ENCODE data around the gene PTAFR. TPM values are rescaled to one million over a fixed set of nuclear protein-coding genes. Genes with fewer than 3 reads are reported as not detected.

Gene PTAFR
- total and polyA plus RNA-seq, 2 of the 4 experiments (the other 2 are of a cell fraction) = 0.17 to 0.18 TPM

- H2BK20ac ChIP-seq (ENCODE audit: low read depth, low read length) = no peak overlapping the region
- DNase-seq (no peak), ATAC-seq (ENCODE audit: low read depth) (no peak)
- no peak overlapping the region for H3K27ac ChIP-seq (ENCODE audit: insufficient read depth, low read length)
- H3K23ac ChIP-seq (ENCODE audit: low read depth, low read length) = no peak overlapping the region
- no TSS peak for BruUV-seq (replicated peaks)
- H2BK5ac ChIP-seq (ENCODE audit: low read depth, low read length, poor library complexity, severe bottlenecking) = no peak overlapping the region
- intact Hi-C loops (cut with micrococcal nuclease) = no loop called here
- in situ Hi-C loops (cut with MboI; ENCODE audit: low sequenced_read_pairs) = no loop called here
- H3K4me1 ChIP-seq (ENCODE audit: control insufficient read depth, insufficient read depth, low read length) = peaks cover 4% of the 10 kb centered on the region
- H2AK5ac ChIP-seq (ENCODE audit: low read depth, low read length) = no peak overlapping the region
- no CpG with 5 or more reads among the region's 1 CpG for WGBS, 2 experiments (ENCODE audit: extremely low coverage in 2 of 2, insufficient read length in 1 of 2)
- ChIA-PET POLR2A (ENCODE audit: unreplicated experiment) (no interaction called here), CTCF (interaction anchor here (0.7 kb wide), 1 partner anchor 13 kb away, joined by 3 read pairs; no protein-coding TSS in a partner anchor)
- no peaks in the 10 kb centered on the region for H3K9me3 ChIP-seq (ENCODE audit: control insufficient read depth, insufficient read depth, low read length)
- no peaks in the 10 kb centered on the region for H4K20me1 ChIP-seq (ENCODE audit: insufficient read depth, low read length)
- no peak overlapping the region for H2BK120ac ChIP-seq (ENCODE audit: low read depth, low read length)
- H3K4me2 ChIP-seq (ENCODE audit: low read depth, low read length) = no peak overlapping the region
- H3K9ac ChIP-seq (ENCODE audit: low read depth, low read length) = no peak overlapping the region
- dilution Hi-C loops (cut with HindIII; ENCODE audit: low sequenced_read_pairs, unreplicated experiment) = no loop called here
- H3K36me3 ChIP-seq (ENCODE audit: control insufficient read depth, insufficient read depth, low read length) = peaks cover 24% of the 10 kb centered on the region
- no peak overlapping the region for H4K91ac ChIP-seq (ENCODE audit: insufficient read depth, low read depth, low read length)
- no peaks in the 10 kb centered on the region for H3K27me3 ChIP-seq (ENCODE audit: control insufficient read depth, insufficient read depth, low read length)
- no peak overlapping the region for H3K4ac ChIP-seq (ENCODE audit: low read depth, low read length)
- peaks cover 8% of the 10 kb centered on the region for H3K9me1 ChIP-seq (ENCODE audit: insufficient read depth, low read length)
- no peak overlapping the region for H3K14ac ChIP-seq (replicated peaks; ENCODE audit: low read depth, low read length)
- no peak overlapping the region for H2AK9ac ChIP-seq (replicated peaks; ENCODE audit: low read depth, low read length, poor library complexity)
- H3K56ac ChIP-seq (ENCODE audit: extremely low read depth, insufficient read depth, low read length) = no peak overlapping the region
- no peak overlapping the region for H3K18ac ChIP-seq (ENCODE audit: low read depth, low read length)
- no peak overlapping the region for H2BK15ac ChIP-seq (ENCODE audit: low read depth, low read length)
- H2AFZ ChIP-seq (replicated peaks; ENCODE audit: low read length, poor library complexity) = no peak overlapping the region
- H3K4me3 ChIP-seq (ENCODE audit: insufficient read depth, low read depth, low read length) = no peak overlapping the region
- no peaks in the 10 kb centered on the region for H3K79me1 ChIP-seq (ENCODE audit: low read depth in 1 of 2, low read length in 2 of 2)
- H4K5ac ChIP-seq (ENCODE audit: low read depth, low read length) = no peak overlapping the region
- TF ChIP-seq MAZ (IDR thresholded peaks at IDR 0.05; ENCODE audit: borderline replicate concordance, low read depth, low read length) (no peak), BHLHE40 (IDR thresholded peaks at IDR 0.05; ENCODE audit: low read depth, low read length) (no peak)
- TF ChIP-seq, protein P1, sequence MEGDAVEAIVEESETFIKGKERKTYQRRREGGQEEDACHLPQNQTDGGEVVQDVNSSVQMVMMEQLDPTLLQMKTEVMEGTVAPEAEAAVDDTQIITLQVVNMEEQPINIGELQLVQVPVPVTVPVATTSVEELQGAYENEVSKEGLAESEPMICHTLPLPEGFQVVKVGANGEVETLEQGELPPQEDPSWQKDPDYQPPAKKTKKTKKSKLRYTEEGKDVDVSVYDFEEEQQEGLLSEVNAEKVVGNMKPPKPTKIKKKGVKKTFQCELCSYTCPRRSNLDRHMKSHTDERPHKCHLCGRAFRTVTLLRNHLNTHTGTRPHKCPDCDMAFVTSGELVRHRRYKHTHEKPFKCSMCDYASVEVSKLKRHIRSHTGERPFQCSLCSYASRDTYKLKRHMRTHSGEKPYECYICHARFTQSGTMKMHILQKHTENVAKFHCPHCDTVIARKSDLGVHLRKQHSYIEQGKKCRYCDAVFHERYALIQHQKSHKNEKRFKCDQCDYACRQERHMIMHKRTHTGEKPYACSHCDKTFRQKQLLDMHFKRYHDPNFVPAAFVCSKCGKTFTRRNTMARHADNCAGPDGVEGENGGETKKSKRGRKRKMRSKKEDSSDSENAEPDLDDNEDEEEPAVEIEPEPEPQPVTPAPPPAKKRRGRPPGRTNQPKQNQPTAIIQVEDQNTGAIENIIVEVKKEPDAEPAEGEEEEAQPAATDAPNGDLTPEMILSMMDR (conservative IDR thresholded peaks at IDR 0.05; ENCODE audit: low read depth, low read length) = no peak
- H4K8ac ChIP-seq (ENCODE audit: low read depth in 2 of 2, low read length in 2 of 2) = no peak overlapping the region
Measured at GRCh38 chr1:28195780-28196179, 19.3 kb upstream of the PTAFR start.
